Bronchial epithelial cell (primary cell): ENCODE data around the gene SRP14. TPM values are rescaled to one million over a fixed set of nuclear protein-coding genes. Genes with fewer than 3 reads are reported as not detected.

Source experiments
- DNase-seq: peaks from one replicate; pipeline ENCODE4 v3.0.0-alpha.2; 2010; ENCODE audit warnings: low read depth
- FAIRE-seq: peaks from 2 replicates; lab custom pipeline; 2011; peaks lifted over from hg19 to GRCh38; lab: Jason Lieb, UNC
- H3K27me3 ChIP-seq: 2 replicates; pipeline ENCODE4 v1.5.1; 2011; ENCODE audit warnings: low read length; ENCODE audit not compliant: control insufficient read depth, insufficient read depth
- H3K36me3 ChIP-seq: 2 replicates; pipeline ENCODE4 v1.5.1; 2011; ENCODE audit warnings: low read length; ENCODE audit not compliant: control insufficient read depth, insufficient read depth
- H3K4me3 ChIP-seq: 2 replicates; pipeline ENCODE4 v1.5.1; 2011; ENCODE audit warnings: mild to moderate bottlenecking, low read depth, low read length, control low read depth
- CTCF ChIP-seq: IDR thresholded peaks from 2 replicates; pipeline ENCODE4 v1.5.1; 2011; ENCODE audit warnings: mild to moderate bottlenecking, moderate library complexity, low read length, control low read depth, inconsistent platforms; ENCODE audit not compliant: insufficient read depth, severe bottlenecking
- total RNA-seq: library from RNA; depleted of rRNA; stranded (reverse); fragments of >200 nt; gene quantifications from 2 replicates; pipeline ENCODE4 v1.2.1, GENCODE V29; 2014

Gene SRP14
- total RNA-seq, 1 donor from 2014 or later, result 95.8 TPM

- H3K27me3 ChIP-seq, result no peaks in the 10 kb centered on the region
- FAIRE-seq (no peak), DNase-seq (no peak)
- H3K36me3 ChIP-seq, result no peaks in the 10 kb centered on the region
- H3K4me3 ChIP-seq, result no peak overlapping the region
- TF ChIP-seq CTCF, result no peak
These were observed 30.5 kb upstream of the SRP14 start for GRCh38 chr15:40069178-40070165.

DNA sequence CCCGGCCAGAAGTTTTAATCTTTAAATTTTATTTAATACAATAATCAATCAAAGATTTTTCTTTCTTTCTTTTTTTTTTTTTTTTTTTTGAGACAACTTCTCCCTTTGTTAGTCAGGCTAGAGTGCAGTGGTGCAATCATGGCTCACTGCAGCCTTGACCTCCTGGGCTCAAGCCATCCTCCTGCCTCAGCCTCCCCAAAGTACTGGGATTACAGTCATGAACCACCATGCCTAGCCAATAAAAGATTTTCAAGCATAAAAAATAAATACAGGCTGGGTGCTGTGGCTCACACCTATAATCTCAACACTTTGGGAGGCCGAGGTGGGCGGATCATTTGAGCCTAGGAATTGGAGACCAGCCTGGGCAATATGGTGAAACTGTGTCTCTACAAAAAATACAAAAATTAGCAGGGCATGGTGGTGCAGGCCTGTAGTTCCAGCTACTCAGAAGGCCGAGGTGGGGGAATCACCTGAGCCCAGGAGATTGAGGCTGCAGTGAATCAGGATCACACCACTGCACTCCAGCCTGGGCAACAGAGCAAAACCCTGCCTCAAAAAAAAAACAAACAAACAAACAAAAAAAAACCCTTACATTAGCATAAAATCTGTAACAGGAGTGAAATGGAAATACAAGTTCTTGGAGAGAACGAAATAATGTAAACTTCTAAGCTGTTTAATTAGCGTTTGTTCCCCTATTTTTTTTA lies 29.1 kb upstream of the SRP14 start:
- H3K4me3 ChIP-seq, result no peak overlapping the region
- no peak for FAIRE-seq
- TF ChIP-seq CTCF, result no peak
- no peaks in the 10 kb centered on the region for H3K27me3 ChIP-seq
- no peak for DNase-seq
- H3K36me3 ChIP-seq, result no peaks in the 10 kb centered on the region

GRCh38 chr15:40066589-40066988 lies 27.6 kb upstream of the SRP14 start:
- no peaks in the 10 kb centered on the region for H3K27me3 ChIP-seq
- no peaks in the 10 kb centered on the region for H3K36me3 ChIP-seq
- FAIRE-seq, result no peak
- no peak overlapping the region for H3K4me3 ChIP-seq
- no peak for TF ChIP-seq CTCF
- DNase-seq, result no peak

DNA sequence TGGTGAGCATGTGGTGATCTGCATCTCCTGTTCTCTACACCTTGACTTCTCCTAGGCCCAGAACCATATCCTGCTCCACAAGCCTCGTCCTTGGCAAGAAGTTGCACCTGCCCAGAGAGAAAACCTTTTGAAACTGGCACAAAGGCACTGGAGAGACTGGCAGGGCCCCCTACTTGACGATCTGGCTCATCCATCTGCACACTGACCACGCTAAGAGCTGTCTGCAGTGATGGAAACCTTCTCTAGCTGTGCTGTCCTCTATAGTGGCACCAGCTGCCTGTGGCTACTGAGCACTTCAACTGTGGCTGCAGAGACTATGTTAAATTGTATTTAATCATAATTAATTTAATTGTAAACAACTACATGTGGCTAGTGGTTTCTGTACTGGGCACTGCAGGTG lies 26.2 kb upstream of the SRP14 start:
- DNase-seq (no peak), FAIRE-seq (no peak)
- no peak for TF ChIP-seq CTCF
- no peaks in the 10 kb centered on the region for H3K36me3 ChIP-seq
- no peak overlapping the region for H3K4me3 ChIP-seq
- no peaks in the 10 kb centered on the region for H3K27me3 ChIP-seq

DNA sequence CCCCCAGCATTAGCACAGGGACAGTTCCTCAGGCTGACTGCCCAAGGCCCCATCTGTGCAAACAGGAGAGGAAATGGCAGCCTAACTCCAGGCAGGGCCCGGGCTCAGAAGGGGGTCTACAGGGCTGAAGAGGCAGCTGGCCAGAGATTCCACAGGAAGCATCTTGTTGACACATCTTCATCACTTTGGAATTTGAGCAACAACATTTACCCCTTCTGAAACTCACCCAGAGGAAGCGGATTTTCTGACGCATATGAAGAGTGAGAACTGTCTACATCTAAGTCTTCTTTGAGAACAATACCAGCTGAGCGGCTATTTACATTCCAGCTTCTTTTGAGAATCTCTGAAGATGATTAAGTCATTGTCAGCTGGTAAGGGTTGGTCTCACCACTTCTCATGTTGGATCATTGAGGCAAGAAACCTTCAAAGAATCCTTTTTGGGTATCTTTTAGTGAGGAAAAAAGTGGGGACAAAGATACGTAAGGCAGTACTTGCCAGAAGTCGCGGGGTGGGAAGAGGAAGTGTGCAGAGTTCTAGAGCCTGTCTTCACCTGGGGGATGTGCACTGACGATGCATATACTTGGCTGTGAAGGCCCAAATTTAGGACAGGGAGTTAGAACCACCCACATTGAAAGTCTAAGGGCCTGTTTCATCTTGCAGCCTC lies 25.4 kb upstream of the SRP14 start:
- H3K4me3 ChIP-seq, result no peak overlapping the region
- no peaks in the 10 kb centered on the region for H3K36me3 ChIP-seq
- DNase-seq, result no peak
- FAIRE-seq, result no peak
- TF ChIP-seq CTCF, result no peak
- no peaks in the 10 kb centered on the region for H3K27me3 ChIP-seq
